GM21619 (cell line): ENCODE data around the gene RHD.
A peak's percentile ranks its signal among the peaks of the same experiment; 100 is the strongest.
"Not testable (repeated sequence)": the region's sequence is repeated elsewhere in the genome, so short reads cannot be mapped to it uniquely, and the experiment has no call there.

ENCODE experiments used
- ATAC-seq: cut with Tn5 transposase; IDR thresholded peaks from one replicate; pipeline ENCODE4 v1.9.1; 2021; ENCODE audit not compliant: unreplicated experiment

RHD gene

GRCh38 chr1:25272238-25272637, at the start of gene RHD:
TSS of gene RHD (plus strand) at chr1:25272509. CDS start at chr1:25272548, 39 bp downstream.
- not testable (repeated sequence) for ATAC-seq

- no peak for ATAC-seq
Measured at GRCh38 chr1:25222606-25223005, 49.7 kb upstream of the RHD start.

- ATAC-seq, result no peak
Measured at GRCh38 chr1:25223471-25223870, 48.8 kb upstream of the RHD start.

- ATAC-seq, result peak; percentile 80
Measured at GRCh38 chr1:25232027-25232865, 40.1 kb upstream of the RHD start, which contains the start of gene SYF2. TSS of gene SYF2 (minus strand) at chr1:25232502. CDS start at chr1:25232467, 35 bp downstream.

- peak; percentile 53 for ATAC-seq
Measured at GRCh38 chr1:25232866-25233784, 39.2 kb upstream of the RHD start.

GRCh38 chr1:25235411-25235810, 36.9 kb upstream of the RHD start:
- ATAC-seq, result not testable (repeated sequence)

GRCh38 chr1:25236261-25236660, 36.0 kb upstream of the RHD start:
- ATAC-seq, result not testable (repeated sequence)

- no peak for ATAC-seq
Measured at GRCh38 chr1:25238046-25238445, 34.3 kb upstream of the RHD start.

- peak; percentile 70 for ATAC-seq
Measured at GRCh38 chr1:25239681-25240541, 32.4 kb upstream of the RHD start.

GRCh38 chr1:25243907-25244306, 28.4 kb upstream of the RHD start:
- no peak for ATAC-seq

- no peak for ATAC-seq
Measured at GRCh38 chr1:25245393-25245792, 26.9 kb upstream of the RHD start.

- ATAC-seq, result no peak
Measured at GRCh38 chr1:25245809-25246599, 26.3 kb upstream of the RHD start.

- peak; percentile 4 for ATAC-seq
Measured at GRCh38 chr1:25246600-25247023, 25.7 kb upstream of the RHD start.

- peak; percentile 75 for ATAC-seq
Measured at GRCh38 chr1:25247024-25247828, 25.1 kb upstream of the RHD start, which contains the start of gene RSRP1. TSS of gene RSRP1 (minus strand) at chr1:25247454. CDS start at chr1:25246963, 491 bp downstream.

GRCh38 chr1:25247829-25248754, 24.2 kb upstream of the RHD start:
- peak; percentile 42 for ATAC-seq

- ATAC-seq, result no peak
Measured at GRCh38 chr1:25253911-25254310, 18.4 kb upstream of the RHD start.

GRCh38 chr1:25255706-25256577, 16.4 kb upstream of the RHD start:
- no peak for ATAC-seq
